ENCODE data around the gene DIAPH1.

The DIAPH1 gene

DNA sequence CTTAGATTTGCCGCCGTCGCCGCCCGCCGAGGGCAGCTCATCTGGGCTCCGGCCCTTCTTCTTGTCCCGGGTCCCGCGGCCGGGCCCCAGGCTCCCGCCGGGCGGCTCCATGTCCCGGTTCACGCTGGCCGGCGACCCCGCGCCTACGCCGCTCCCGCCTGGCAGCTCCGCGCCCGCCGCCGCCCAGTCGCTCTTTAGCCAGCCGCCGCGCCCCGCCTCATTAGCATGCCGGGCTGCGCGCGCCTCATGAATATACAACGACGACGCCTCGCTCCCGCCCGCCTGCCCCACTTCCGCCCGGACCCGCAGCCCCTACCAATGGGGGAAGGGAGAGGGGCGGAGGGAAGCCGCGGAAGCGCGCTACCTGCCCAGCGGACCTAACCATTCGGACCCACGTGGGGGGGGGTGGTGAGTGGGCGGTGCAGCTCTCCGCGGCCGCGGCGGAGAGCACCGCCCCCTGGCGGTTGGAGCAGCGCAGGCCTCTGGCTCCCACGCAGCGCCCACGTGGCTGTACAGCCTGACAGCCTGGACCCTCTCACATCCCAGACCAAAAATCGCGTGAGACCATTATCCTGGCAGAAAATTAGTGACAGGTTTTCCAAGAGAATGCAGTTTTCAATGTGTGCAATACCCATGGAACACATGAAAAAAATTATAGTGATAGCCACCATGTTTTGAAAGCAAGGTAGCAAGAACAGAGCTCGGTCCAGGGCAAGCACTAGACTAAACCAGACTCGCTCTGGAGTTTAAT lies at the start of gene DIAPH1:
DIAPH1 (minus strand) TSS at position 197 of the 751 bp plus-strand sequence; CDS start at position 111, 86 bp downstream.
- peak; percentile 98 for DNase-seq

DNA sequence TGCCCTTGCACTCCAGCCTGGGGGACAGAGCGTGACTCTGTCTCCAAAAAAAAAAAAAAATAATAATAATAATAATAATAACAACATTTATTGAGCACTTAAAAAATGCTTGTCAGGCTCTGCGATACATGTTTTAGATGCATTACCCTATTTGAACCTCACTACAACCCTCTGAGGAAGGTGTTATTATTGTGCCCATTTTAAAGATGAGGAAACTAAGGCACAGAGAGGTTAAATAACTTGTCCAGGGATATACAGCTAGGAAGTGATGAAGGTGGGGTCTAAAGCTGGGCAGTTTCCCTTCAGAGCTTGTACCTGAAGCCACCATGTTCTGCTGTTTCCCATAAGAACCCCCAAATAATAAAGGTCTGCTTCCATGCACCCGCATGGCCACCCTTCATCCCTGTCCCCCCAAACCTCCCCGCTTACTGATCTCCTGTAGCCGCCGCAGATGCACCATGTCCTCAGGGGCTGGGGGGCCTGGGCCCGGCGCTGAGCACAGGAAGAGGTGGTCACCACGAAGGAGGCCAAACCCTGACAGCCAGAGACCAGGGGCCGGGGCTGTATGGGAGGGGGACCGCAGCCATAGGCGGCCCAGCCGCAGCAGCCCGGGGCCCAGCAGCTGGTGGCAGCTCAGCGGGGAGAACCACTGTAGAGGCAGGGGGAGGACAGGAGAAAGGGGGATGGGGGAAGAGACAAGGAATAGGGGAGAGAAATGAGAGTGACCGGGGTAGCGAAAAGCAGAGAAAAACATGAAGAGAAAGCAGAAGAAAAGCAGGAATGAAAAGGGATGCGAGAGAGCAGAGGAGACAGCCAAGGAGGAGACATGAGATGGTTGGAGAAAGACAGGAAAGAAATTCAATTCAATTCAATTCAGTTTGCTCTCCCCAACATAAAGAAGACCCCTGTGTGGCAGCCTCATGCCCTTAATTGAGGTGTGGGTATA lies 47.5 kb upstream of the DIAPH1 start:
- DNase-seq: no peak

DNA sequence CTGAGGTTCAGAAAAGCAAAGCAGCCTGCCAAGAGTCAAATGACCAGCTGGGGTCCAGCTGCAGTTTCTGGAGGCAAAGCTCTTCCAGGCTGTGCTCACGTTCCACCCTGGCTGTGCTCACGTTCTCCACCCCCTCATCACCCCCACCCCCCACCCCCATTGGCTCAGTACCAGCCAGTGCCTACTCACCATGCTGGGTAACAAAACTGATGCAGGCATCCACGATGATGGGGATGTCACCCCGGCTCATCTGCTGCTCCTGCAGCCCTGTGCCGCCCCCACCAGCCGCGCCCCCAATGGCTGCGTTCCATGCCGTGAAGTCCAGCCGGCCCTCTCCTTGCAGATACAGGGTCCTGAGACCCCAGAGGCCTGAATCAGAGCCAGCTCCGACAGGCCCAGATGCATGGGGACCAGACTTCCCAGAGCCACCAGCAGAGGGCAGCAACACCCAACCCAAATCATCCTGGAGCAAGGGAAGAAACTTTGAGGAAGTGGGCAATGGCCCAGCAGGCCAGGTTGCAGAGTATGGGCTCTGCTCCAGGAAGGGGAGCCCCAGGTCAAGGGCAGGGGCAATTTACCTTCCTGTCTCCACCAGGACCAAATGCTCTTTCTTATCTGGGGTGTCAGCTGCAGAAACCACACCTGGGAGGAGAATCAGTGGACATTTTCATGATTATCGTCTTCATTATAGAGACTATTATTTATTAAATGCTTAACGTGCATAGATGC lies 46.1 kb upstream of the DIAPH1 start:
- peak; percentile 82 for DNase-seq

DNA sequence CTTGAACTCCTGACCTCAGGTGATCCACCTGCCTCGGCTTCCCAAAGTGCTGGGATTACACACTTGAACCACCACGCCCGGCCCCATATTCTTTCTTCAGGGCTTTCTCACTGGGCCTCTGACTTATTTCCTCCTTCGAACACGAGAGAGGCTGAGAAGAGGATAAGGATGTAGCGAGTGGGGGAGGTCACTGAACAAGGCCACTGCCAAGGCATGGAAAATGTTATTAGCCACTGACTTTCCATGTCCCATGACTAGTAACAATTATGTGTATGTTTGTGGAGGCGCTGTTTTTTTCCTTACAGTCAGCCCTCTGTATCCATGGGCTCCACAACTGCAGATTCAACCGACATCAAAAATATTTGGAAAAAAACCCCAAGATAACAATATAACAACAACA lies 44.7 kb upstream of the DIAPH1 start:
- no peak for DNase-seq

DNA sequence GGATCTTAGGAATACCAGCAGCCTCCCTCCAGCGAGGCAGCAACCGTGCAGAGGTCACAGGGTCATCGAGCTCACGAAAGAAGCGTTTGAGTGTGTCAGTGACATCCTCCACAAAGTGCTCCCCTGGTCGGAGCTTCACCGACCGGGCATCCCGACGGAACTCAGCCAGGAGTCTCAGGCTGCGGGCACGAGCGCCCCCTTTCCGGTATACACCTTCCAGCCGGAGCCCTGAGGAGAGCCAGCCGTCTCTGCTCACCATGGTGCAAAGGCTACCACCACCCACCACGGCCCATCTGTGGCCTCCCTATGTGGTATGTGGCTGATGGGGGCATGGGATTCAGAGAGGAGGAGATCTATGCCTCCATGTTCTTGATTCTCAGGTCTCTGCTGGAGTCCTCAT lies 43.2 kb upstream of the DIAPH1 start:
- no peak for DNase-seq

DNA sequence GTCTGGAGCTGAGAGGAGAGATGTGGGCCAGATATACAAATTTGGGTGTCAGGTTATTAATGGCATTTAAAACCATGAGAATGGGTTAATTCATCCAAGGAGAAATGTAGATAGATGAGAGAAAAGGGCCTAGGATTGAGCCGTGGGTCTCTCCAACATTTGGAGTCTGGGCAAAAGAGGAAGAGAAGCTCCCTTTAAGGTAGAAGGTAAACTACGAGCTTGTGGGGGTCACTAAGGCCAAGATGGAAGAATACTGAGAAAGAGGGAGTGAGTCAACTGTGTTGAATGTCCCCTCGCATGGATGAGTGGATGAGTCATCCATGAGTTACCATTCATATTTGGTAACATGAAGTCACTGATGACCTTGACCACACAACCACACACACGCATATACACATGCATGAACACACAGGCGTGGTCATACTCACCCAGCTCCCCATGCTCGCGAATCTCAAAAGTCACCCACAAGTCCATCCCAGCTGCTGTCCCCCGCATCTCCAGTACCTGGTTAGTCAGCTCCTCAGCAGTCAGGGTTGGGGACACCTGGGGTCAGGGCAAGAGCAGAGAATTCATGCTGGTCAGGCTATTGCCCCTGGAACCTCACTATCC lies 39.2 kb upstream of the DIAPH1 start:
- DNase-seq: no peak

DNA sequence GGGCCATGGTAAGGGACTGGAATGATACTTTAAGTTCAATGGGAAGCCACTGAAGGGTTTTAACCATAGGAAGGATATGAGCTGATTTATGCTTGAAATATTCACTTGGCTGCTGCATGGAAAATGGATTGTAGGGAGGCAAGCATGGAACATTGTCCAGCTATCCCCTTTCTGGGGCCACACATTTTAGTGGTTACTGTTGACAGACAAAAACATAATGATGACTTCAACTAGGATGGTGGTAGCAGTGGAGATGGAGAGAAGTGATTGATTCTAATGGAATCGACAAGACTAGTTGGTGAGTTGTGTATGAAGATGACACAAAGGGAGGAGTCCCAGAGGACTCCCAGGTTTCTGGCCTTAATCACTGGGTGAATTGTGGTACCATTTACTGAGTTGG lies 38.6 kb upstream of the DIAPH1 start:
- no peak for DNase-seq

DNA sequence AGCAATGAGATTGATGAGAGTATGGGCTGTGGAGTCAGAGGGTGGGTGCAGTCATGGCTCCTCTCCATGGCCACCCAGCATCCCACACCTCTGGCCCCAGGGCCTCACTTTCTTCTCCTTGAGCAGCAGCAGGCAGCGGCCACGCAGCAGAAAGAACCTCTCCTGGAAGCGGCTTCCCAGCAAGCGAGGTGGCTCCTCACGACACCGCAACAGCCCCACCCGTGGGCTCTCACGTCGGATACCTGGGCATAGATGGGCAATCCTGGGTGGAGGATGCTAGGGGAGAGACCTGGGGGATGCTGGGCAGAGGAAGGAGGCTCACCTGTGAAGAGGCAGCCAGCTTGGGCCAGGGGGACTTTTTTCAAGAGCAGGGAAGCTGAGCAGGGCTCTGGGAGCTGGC lies 37.6 kb upstream of the DIAPH1 start:
- no peak for DNase-seq

DNA sequence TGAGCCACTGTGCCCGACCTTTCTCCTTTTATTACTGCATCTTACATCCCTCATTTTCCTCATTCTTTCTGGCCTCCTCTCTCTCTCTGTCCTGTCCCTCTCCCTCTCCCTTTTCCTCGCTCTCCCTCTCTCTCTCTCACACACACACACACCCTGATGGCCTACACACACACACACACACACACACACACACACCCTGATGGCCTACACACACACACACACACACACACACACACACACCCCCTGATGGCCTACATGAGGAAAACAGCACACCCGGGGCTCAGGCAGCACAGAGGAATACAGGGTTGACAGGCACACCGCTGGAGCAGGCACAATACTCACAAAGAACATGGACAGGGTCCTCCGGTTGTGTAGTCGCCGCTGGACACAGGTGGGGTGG lies 36.2 kb upstream of the DIAPH1 start:
- DNase-seq: no peak

DNA sequence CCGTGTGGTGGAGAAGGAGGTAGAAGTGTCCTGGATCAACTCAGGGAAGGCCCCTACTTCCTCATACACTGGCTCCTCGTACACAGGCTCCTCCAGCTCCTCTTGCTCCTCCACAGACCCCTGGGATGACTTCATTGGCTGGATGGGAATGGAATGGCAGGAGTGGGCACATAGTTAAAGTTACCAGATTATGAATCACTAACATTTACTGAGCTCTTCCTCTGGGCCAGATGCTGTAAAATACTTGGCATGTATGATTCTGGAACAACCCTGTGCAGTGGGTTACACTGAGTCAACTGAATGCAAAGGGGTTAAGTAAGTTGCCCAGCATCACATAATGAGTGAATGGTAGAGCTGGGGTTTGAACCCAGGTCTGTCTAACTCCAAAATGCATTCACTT lies 35.5 kb upstream of the DIAPH1 start:
- DNase-seq: no peak

DNA sequence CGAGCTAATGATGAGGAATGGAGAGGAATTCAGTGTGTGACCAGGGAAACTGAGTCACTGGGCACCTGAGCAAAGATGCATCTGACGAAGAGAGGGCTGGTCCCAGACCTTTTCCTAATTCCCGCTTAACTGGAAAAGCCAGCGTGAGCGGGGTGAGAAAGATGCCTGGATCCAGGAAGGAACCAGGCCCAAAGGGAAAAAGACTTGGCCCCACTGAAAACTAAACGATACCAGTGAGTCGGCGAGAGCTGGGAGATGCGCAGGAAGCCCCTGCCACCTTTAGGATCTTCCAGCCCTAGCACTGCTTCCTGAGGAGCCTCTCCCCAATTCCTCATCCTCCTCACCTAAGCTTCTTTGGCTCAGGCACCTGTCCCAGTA lies 32.9 kb upstream of the DIAPH1 start:
- DNase-seq: no peak

DNA sequence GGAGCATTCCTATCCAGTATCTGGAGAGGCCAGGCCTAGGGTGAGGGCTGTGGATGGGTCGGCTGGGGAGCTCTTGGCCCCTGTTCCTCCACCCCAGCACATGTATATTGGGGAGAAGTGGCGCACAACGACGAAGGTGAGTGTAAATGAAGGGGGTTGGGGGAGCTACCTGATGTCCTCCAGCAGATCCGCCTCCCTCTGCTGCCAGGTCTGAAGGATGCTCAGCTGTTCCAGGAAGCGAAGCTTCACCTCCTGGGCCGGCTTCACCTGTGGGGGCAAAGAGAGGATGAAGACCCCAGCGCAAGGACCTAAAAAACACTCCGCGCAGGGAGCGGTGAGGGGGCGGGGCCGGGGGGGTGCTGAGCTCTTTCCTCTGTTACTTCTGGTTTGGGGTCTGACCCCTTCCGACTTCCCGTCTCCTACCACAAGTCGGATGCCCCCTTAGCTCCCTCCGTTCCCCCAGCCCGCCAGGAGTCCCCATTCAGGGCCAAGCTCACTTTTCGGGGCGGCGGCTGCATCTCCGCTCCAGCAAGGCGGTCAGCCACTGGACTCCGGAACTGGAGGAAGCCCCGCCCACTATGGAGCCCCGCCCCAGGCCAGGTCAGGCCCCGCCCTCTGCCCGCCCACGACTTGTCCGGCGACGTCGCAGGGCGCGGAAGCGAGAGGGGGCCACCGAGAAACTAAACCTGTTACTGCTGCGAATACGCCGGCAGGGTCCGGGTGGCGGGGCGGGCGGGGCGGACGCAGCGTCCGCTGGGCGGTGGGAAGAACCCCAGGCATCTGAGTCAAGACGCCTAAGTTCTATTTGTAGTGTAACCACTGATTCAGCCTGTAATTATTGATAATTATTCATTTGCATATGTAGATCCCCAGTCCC lies 32.3 kb upstream of the DIAPH1 start, which contains the start of gene FCHSD1:
FCHSD1 (minus strand) TSS at position 568 of the 877 bp plus-strand sequence; CDS start at position 518, 50 bp downstream.
- DNase-seq: peak; percentile 88

DNA sequence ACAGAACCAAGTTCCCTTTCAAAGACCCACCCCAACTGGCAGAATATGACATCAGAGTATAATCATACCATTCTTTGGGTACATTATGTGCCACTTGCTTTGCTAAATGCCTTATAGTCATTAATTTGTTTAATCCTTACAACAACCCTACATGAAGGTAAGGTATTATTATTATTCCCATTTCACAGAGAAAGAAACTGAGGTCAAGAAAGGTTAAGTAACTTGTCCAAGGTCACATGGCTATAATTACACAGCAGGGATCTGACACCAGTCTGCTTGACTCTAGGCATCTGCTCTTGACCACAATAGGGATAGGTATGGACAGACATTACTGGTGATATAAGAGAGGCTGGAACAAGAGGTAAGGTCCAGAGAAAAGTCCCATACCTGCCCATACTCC lies 31.2 kb upstream of the DIAPH1 start:
- no peak for DNase-seq

DNA sequence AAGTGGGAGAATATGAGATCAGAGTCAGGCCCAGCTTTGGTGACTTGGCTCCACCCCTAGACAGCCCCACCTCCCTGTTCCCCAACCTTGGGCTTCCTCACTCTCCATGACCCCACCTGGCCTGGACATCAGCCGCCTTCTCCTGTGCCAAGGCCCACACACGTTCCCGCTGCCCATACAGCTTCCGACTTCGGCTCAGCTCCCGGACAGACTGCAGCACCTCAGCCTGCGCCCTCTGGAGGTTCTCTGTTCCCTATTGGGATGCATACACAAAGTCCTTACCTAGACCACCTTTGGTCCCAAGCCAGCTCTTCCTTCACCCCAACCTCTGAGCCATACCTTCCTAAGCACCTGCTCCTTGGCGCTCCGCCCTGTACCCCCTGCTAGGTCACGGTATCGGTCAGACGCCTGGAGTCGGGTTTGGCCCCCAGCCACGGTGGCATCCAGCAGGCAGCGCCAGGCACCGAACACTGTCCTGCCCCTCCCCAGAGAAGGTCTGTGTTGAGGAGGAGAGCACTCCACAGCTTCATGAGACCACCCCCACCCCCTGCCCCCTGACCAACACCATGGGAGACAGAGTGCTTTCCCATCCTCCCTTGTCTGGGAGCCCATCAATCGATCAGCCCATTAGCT lies 30.4 kb upstream of the DIAPH1 start:
- DNase-seq: no peak

DNA sequence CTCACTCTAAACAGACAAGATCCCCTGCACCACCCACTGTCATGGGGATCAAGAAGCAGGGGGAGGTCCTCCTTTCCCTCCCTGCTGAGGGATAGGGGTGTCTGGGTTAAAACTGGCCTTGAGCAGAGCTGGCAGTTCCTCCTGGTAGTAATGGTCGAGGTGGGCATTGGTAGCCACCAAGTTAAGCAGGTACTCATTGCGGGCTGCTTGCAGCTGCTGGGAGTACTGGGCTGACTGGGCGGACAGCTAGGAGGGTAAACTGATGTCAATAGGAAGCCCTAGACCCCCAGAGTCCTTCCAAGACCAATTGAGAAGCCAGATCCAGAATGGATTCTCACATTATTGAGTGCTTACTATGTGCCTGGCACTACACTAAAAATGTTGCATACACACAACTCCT lies 29.1 kb upstream of the DIAPH1 start:
- no peak for DNase-seq

DNA sequence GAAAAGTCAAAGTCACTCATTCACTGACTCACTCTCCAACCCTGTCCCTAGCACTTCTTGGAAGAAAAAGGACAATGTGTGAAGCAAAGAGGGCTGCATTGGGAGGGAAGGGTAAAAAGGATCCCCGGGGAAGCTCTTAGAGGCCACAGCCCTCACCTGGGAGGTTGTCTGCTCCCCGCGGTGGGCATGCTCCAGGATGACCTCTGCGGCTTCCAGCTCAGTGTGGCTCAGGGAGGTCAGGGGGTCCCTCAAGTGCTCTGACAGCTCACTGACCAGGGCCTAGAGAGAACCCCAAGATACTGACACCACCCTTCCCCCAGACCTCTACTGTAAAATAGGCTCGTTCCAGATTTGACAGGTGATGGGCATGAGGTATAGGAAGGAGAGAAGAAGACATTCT lies 28.4 kb upstream of the DIAPH1 start:
- DNase-seq: no peak

DNA sequence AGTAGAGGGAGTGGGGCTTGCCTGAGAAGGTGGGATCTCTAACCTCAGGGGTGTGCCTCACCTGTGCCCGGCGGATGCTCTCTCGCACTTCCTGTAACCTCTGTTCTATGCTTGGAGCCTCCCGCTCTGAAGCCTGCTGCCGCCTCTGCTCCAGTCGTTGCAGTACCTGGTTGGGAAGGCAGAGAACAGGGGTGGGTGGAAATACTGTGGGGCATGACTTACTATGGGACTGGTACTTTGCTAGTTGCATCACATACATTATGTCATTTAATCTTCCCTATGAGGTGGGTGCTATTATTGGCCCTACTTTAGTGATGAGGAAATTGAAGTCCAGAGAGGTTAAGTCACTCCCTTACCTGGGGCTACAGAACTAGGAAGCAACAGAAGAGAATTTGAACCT lies 27.2 kb upstream of the DIAPH1 start:
- no peak for DNase-seq

DNA sequence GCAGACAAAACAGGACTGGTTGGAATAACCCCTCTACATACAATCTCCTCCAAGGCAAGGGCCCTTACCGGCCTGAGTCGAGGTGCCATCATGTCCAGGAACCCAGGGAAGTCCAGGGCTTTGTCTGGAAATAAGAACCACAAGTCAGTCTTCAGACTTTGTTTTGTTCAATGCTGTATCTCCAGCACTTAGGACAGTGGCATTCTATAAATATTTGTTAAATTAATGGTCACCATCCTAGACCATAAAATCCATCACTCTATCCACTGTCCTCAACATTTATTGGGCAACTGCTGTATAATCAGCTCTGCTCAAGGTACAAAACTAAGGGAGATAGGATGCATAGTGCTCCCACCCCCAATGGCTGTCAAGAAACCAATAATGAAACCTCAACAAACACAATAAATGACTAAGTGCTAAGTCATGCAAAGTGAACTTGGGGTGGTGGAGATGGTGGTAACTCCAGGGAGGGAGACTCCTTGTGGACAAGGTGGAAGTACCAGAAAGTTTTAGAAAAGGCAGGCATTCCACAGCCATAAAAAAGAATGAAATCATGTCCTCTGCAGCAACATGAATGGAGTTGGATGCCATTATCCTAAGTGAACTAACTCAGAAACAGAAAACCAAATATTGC lies 23.0 kb upstream of the DIAPH1 start:
- peak; percentile 62 for DNase-seq

DNA sequence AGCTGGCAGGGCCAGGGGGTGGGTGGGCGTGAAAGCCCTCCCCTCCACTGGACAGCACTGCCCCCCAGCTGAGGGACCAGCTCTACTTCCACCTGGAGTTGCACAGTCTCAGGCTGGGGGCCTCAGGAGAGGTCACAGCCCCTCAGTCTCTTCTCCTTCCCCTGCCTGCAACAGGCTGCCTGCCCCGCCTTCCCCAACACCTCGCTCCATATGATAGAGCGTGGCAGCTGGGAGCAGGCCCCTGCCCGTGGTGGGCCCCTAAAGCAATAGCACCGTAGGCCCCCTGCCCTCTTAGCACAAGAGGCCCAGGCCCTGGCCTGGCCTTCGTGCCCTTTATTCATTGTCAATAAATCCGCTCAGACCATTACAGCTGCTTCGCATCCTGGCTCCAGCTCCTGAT lies 21.9 kb upstream of the DIAPH1 start:
- DNase-seq: no peak

DNA sequence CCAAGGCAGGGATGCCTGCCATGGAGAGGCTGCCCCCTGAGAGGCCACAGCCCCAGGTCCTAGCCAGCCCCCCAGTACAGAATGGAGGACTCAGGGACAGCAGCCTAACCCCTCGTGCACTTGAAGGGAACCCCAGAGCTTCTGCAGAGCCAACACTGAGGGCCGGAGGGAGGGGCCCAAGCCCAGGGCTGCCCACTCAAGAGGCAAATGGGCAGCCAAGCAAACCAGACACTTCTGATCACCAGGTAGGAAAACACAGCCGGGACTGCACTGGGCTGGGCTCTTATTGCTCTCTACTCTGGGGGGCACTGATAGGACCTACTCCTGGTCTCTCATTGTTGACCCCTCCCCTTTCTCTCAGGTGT lies 21.2 kb upstream of the DIAPH1 start:
- no peak for DNase-seq

All from hematopoietic multipotent progenitor cell treated with erythropoietin and hydrocortisone succinate and interleukin-3 and kit ligand, for 6 days (in vitro differentiated cells).